Activated T-cell treated with anti-CD3 and anti-CD28 coated beads, Interleukin-2, amount 50 U/mL, for 24 hours (primary cell): ENCODE measurements around the gene HCK.
"Not testable (repeated sequence)": the region's sequence is repeated elsewhere in the genome, so short reads cannot be mapped to it uniquely, and the experiment has no call there.

ENCODE experiments used
- DNase-seq: peaks from one replicate; pipeline ENCODE4 v3.0.0-alpha.2; 2020
- H3K27ac Mint-ChIP-seq: 2 replicates; pipeline ENCODE4 v1.8.0; 2020; ENCODE audit warnings: mild to moderate bottlenecking, mixed read lengths
- H3K27me3 Mint-ChIP-seq: 2 replicates; pipeline ENCODE4 v1.8.0; 2020; ENCODE audit warnings: mixed read lengths
- H3K36me3 Mint-ChIP-seq: 2 replicates; pipeline ENCODE4 v1.8.0; 2020; ENCODE audit warnings: low read depth, mixed read lengths
- H3K4me1 Mint-ChIP-seq: 2 replicates; pipeline ENCODE4 v1.8.0; 2020; ENCODE audit warnings: low read depth, mixed read lengths
- H3K4me3 Mint-ChIP-seq: 2 replicates; pipeline ENCODE4 v1.8.0; 2020; ENCODE audit warnings: mild to moderate bottlenecking, moderate library complexity, mixed read lengths
- H3K9me3 Mint-ChIP-seq: 2 replicates; pipeline ENCODE4 v1.8.0; 2020; ENCODE audit warnings: mixed read lengths

The HCK gene

DNA sequence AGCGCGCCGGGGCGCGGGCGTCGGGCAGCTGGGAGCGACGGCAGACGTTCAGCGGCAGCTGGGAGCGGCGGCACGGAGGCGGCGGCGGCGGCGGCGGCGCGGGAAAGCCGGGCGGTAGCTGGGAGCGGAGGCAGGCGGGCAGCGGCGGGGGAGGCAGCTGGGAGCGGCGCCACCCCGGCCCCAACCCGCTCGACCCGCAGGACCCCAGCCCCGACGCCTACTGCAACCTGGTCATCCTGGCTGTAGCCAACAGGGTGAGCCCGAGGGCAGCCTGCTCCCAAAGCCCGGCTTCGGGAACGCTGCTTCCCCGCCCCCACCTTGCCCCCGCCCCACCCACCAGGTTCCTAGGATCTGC lies 32.9 kb upstream of the HCK start:
- DNase-seq: no peak
- Mint-ChIP-seq H3K27ac (no peak overlapping the region), H3K9me3 (no peaks in the 10 kb centered on the region), H3K36me3 (no peaks in the 10 kb centered on the region), H3K4me1 (peaks cover 19% of the 10 kb centered on the region), H3K4me3 (peak overlapping the region; percentile 74), H3K27me3 (peaks cover 86% of the 10 kb centered on the region)

DNA sequence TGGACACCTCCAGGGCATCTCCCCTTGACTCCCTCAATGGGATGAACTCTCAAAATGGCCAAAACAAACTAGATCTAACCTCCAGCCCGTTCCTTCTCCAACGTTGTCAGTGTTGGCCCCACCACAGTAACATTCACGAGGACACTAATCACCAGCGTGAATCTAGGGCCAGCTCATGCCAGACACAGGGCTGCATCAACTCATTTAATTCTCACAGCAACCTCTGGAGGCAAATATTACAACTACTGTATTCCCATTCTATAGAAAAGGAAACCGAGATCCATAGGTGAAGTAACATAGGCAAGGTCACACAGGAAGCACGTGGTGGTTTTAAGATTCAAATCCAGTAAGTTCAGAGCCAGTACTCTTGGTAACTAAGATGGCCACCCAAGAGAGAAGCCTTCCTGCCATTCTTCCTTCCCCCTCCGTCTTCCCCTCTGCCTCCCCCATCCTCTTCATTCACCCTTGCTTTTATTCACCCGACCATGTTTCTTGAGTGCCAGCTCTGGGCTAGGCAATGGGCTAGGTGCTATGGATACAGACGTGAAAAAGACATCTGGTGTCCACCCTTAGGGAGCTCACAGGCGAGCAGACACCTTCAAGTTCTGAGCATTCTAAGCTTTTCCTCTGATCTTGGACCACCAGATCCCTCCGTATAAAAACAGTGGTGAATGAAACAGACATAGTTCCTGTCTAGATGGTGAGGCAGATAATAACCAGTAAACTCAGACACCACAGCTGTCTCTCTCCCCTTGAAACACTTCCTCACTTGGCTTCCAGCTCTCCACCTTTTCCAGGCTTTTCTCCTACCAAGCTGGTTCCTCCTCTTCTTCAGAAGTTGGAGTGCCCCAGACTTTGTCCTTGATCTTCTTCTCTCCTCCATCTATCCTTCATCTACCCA lies 32.2 kb upstream of the HCK start:
- no peak for DNase-seq
- Mint-ChIP-seq H3K36me3 (no peaks in the 10 kb centered on the region), H3K4me1 (peaks cover 19% of the 10 kb centered on the region), H3K9me3 (no peaks in the 10 kb centered on the region), H3K27me3 (peaks cover 86% of the 10 kb centered on the region), H3K4me3 (peak overlapping the region; percentile 74), H3K27ac (no peak overlapping the region)

DNA sequence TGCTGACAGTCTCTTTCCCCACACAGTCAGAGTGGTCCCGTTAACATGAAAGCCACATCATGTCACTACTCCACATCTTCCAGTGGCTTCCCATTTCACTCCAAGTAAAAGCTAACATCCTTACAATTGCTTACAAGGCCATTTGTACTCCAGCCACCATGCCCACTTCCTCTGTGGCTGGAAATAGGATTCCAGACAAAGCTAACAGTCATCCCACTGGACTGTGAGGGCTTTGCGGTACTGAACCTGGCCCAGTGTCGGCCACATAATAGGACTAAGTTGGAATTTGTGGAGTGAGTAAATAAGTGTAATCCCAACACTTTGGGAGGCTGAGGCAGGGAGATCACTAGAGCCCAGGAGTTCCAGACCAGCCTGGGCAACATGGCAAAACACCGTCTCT lies 31.0 kb upstream of the HCK start:
- Mint-ChIP-seq H3K4me3 (no peak overlapping the region), H3K27me3 (peaks cover 81% of the 10 kb centered on the region), H3K36me3 (no peaks in the 10 kb centered on the region), H3K4me1 (peaks cover 19% of the 10 kb centered on the region), H3K9me3 (no peaks in the 10 kb centered on the region), H3K27ac (no peak overlapping the region)
- DNase-seq: no peak

DNA sequence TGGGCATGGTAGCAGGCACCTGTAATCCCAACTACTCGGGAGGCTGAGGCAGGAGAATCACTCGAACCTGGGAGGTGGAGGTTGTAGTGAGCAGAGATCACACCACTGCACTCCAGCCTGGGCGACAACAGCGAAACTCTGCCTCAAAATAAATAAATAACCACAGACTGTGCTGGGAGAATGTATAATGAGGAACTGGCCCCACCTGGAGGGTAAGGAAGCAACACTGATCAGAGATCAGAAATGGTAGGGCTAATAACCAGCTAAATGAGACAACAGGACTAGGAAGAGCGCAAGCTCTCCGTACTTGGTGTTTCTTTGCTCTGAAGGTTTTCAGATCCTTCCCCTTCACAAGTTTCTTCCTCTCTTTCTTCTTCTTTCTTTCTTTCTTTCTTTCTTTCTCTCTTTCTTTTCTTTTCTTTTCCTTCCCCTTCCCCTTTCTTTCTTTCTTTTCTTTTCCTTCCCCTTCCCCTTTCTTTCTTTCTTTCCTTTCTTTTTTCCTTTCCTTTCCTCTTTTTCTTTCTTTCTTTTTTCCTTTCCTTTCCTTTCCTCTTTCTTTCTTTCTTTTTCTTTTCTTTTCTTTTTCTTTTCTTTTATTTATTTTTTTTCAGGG lies 27.3 kb upstream of the HCK start:
- peaks cover 60% of the 10 kb centered on the region for H3K27me3 Mint-ChIP-seq
- no peak for DNase-seq
- no peaks in the 10 kb centered on the region for H3K36me3 Mint-ChIP-seq
- H3K27ac Mint-ChIP-seq: no peak overlapping the region
- no peaks in the 10 kb centered on the region for H3K9me3 Mint-ChIP-seq
- H3K4me1 Mint-ChIP-seq: peaks cover 7% of the 10 kb centered on the region
- no peak overlapping the region for H3K4me3 Mint-ChIP-seq

DNA sequence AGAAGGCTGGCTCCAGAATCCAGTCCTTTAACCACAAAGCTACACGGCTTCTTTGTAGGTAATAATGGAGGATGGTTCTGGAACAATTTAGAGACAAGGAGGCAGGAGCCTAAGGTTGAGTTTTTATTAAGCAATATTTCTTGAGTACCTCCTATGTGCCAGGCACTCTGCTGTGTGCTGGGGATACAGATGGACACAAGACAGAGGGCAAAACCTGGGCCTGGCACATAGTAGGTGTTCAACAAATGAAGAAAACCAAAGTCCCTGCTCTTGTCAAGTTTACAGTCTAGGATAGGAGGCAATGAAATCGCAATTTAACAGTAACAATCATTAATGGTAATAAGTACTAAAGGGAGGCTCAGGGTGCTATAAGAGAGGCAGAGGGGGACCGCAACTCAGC lies 24.4 kb upstream of the HCK start:
- no peak for DNase-seq
- Mint-ChIP-seq H3K9me3 (no peaks in the 10 kb centered on the region), H3K27me3 (peaks cover 48% of the 10 kb centered on the region), H3K36me3 (no peaks in the 10 kb centered on the region), H3K4me3 (no peak overlapping the region), H3K4me1 (peaks cover 3% of the 10 kb centered on the region), H3K27ac (no peak overlapping the region)

DNA sequence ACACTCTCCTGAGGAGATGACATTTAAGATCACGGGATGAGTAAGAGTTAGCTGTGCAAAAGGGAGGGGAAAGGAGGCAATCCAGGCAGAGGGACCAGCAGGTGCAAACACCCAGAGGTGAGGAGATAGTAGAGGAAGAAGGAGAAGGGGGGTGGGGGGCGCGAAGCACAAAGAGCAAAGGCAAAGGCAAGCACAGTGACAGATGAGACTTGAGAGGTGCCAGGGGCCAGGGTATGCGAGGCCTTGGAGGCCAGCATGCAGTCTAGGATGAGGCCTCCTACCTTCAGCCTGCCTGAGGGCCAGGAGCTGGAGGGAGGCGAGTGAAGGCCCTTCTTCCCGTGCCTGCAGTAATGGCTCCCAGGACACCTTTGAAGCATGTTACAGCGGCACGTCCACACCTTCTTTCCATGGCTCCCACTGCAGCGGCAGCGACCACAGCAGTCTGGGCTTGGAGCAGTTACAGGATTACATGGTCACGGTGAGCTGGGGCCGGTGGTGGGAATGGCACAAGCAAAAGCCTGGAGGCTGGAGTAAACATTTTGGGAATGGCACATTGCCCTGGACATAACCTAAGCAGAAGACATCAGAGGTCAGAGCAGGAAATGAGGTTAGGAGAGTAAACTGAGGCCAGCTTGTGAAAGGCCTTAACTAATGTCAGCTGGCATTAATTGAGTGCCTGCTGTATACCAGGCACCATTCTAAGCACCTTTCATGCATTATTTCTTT lies 23.2 kb upstream of the HCK start:
- no peaks in the 10 kb centered on the region for H3K9me3 Mint-ChIP-seq
- peaks cover 3% of the 10 kb centered on the region for H3K4me1 Mint-ChIP-seq
- no peak overlapping the region for H3K4me3 Mint-ChIP-seq
- H3K36me3 Mint-ChIP-seq: no peaks in the 10 kb centered on the region
- H3K27ac Mint-ChIP-seq: no peak overlapping the region
- no peak for DNase-seq
- H3K27me3 Mint-ChIP-seq: peaks cover 47% of the 10 kb centered on the region

DNA sequence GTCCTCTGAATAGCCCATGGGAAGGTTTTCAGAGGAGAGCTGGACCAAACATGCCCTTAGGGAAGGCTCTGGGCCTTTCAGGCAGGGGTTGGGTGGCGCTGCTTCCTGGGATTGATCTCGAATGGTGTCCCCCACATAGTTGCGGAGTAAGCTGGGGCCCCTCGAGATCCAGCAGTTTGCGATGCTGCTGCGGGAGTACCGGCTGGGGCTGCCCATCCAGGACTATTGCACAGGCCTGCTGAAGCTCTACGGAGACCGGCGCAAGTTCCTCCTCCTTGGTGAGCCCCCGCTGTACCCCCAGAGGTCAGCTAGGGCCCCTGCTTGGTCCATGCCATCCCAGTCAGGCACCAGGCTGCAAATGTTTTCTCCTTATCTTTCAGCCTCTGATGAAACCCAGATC lies 22.5 kb upstream of the HCK start:
- H3K9me3 Mint-ChIP-seq: no peaks in the 10 kb centered on the region
- peaks cover 45% of the 10 kb centered on the region for H3K27me3 Mint-ChIP-seq
- no peak for DNase-seq
- peaks cover 3% of the 10 kb centered on the region for H3K4me1 Mint-ChIP-seq
- H3K27ac Mint-ChIP-seq: no peak overlapping the region
- no peak overlapping the region for H3K4me3 Mint-ChIP-seq
- H3K36me3 Mint-ChIP-seq: no peaks in the 10 kb centered on the region

DNA sequence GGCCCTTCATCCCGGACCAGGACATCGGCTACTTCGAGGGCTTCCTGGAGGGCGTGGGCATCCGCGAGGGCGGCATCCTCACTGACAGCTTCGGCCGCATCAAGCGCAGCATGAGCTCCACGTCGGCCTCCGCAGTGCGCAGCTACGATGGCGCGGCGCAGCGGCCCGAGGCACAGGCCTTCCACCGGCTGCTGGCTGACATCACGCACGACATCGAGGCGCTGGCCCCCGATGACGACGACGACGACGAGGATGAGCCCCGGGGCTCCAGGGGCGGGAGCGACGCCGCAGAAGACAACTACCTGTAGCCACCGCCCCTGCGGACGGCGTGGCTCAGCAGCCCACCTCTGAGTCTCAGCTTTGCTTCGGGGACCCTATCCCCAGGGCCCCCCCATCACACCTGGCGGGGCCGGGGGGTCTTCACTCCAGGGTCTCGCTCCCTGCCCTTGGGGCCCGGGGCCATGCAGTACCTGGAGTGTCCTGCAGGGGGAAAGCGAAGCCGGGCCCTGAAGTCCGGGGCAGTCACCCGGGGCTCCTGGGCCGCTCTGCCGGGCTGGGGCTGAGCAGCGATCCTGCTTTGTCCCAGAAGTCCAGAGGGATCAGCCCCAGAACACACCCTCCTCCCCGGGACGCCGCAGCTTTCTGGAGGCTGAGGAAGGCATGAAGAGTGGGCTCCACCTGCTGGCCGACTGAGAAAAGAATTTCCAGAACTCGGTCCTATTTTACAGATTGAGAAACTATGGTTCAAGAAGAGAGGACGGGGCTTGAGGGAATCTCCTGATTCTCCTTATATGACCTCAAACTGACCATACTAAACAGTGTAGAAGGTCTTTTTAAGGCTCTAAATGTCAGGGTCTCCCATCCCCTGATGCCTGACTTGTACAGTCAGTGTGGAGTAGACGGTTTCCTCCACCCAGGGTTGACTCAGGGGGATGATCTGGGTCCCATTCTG lies 20.8 kb upstream of the HCK start:
- no peak overlapping the region for H3K4me3 Mint-ChIP-seq
- peak; percentile 75 for DNase-seq
- H3K27me3 Mint-ChIP-seq: peaks cover 51% of the 10 kb centered on the region
- peaks cover 3% of the 10 kb centered on the region for H3K4me1 Mint-ChIP-seq
- no peaks in the 10 kb centered on the region for H3K9me3 Mint-ChIP-seq
- no peak overlapping the region for H3K27ac Mint-ChIP-seq
- H3K36me3 Mint-ChIP-seq: no peaks in the 10 kb centered on the region

DNA sequence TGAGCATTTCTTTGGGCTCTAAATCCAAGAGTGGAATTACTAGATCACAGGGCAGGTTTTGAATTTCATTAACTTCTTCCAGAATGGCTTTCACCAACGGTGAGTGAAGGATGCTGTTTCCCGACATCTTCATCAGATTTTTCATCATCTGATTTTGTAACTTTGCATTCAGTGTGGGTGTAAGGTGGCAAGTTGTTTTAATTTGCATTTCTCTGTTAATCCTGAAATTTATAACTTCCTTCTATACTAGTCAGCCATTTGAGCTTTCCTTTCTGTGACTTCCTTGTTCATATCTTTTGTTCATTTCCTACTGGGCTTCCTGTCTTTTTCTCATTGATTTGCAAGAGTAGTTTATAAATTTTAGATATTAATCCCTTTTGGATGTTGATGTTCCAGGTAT lies 18.7 kb upstream of the HCK start:
- no peak overlapping the region for H3K4me3 Mint-ChIP-seq
- H3K27me3 Mint-ChIP-seq: peaks cover 62% of the 10 kb centered on the region
- no peaks in the 10 kb centered on the region for H3K36me3 Mint-ChIP-seq
- peaks cover 3% of the 10 kb centered on the region for H3K4me1 Mint-ChIP-seq
- no peak for DNase-seq
- no peak overlapping the region for H3K27ac Mint-ChIP-seq
- H3K9me3 Mint-ChIP-seq: no peaks in the 10 kb centered on the region

DNA sequence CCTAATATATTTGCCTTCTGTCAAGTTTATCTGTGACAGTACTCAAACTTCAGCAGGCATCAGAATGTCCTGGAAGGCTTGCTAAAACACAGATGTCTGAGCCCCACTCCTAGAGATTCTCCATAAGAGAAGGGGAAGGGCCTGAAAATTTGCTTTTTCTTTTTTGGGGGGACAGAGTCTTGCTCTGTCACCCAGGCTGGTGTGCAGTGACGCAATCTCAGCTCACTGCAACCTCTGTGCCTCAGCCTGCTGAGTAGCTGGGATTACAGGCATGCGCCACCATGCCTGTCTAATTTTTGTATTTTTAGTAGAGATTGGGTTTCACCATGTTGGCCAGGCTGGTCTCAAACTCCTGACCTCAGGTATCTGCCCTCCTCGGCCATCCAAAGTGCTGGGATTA lies 18.3 kb upstream of the HCK start:
- H3K9me3 Mint-ChIP-seq, H3K27ac Mint-ChIP-seq, DNase-seq, H3K4me1 Mint-ChIP-seq, H3K36me3 Mint-ChIP-seq, H3K4me3 Mint-ChIP-seq: not testable (repeated sequence)
- H3K27me3 Mint-ChIP-seq: peaks cover 62% of the 10 kb centered on the region

DNA sequence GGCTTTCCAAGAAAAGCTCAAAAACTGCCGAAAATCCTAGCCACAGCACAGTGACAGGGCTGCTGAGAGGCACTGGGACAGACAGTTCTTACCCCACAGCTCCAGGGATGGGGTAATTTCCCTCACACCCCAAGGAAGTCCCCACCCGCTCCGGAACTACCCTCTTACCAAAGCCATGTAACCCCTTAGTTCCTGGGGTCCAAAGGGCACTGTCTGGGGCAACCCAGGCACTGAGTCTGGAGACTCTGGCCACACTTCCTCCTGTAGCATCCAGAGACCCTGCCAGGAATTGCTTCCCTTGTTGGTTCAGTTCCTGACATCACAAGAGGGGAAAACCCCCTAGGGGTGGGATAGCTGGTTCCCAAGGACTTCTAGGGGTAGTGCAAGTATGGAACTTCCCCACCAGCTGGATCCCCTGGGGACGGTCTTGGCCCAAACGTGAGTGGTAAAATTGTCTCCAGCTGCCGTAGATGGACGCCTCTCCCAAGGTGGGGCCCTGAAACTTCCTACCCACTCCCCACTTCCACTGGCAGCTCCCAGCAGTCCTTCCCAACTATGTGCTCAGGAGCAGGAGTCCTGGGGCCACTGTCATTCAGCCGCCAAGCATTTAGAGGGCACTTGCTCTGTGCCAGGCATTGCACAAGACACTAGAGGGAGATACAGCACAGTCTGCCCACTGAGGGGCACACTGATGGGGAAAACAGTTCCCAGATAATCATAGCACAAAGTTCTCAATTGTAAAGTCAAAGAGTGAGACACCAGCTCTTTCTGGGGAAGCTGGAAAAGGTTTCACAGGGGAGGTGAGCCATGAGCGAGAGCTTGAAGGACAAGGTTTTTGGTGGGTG lies 17.2 kb upstream of the HCK start:
- Mint-ChIP-seq H3K4me3 (no peak overlapping the region), H3K36me3 (no peaks in the 10 kb centered on the region), H3K27ac (no peak overlapping the region), H3K9me3 (no peaks in the 10 kb centered on the region), H3K4me1 (peaks cover 3% of the 10 kb centered on the region), H3K27me3 (peaks cover 65% of the 10 kb centered on the region)
- no peak for DNase-seq

DNA sequence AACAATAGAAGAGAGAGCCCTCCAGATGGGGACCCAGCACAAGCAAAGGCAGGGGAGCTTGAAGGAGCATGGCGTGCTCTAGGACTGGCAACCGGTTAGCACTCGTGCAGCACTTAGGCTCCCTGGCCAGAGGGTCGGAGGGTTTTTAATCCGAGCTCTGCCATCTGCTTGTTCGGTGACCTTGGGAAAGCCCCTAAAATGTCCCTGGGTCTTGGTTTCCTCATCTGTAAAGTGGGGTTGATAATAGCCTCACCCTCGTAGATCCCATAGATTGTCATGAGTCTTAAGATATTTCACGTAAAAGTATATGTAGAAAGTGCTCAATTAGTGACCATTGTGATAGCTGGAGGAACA lies 16.6 kb upstream of the HCK start:
- no peak overlapping the region for H3K4me3 Mint-ChIP-seq
- H3K36me3 Mint-ChIP-seq: no peaks in the 10 kb centered on the region
- peaks cover 59% of the 10 kb centered on the region for H3K27me3 Mint-ChIP-seq
- no peak overlapping the region for H3K27ac Mint-ChIP-seq
- DNase-seq: no peak
- no peaks in the 10 kb centered on the region for H3K9me3 Mint-ChIP-seq
- peaks cover 3% of the 10 kb centered on the region for H3K4me1 Mint-ChIP-seq

DNA sequence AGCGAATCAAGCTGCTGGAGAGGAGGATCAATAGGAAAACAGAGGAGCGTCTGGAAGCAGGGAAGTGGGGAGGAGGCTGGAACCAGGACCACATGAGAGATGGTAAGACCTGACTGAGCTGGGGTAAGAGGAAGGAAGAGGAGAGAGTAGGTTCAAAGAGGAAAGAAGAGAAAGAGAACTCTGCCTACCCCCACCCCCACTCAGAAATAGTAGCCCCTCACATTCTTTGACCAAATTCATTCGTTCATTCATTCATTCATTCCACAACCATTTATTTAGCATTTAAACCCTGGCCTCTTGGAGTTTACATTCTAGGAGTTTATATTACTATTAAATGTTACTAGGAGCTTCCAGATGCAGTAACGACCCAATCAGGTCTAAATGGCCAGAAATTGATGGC lies 15.8 kb upstream of the HCK start:
- H3K27ac Mint-ChIP-seq: peak overlapping the region; percentile 29
- peaks cover 63% of the 10 kb centered on the region for H3K27me3 Mint-ChIP-seq
- no peak for DNase-seq

More for the DNA sequence above, 15.8 kb upstream of the HCK start:
- H3K36me3 Mint-ChIP-seq: no peaks in the 10 kb centered on the region
- H3K4me3 Mint-ChIP-seq: no peak overlapping the region
- peaks cover 3% of the 10 kb centered on the region for H3K4me1 Mint-ChIP-seq
- no peaks in the 10 kb centered on the region for H3K9me3 Mint-ChIP-seq
